ENCODE results near the gene NDUFB3.
"Not testable (repeated sequence)": the region's sequence is repeated elsewhere in the genome, so short reads cannot be mapped to it uniquely, and the experiment has no call there.

NDUFB3 gene

GRCh38 chr2:201071479-201072200 is at the start of gene NDUFB3, which contains the start of gene HYCC2:
TSS of gene NDUFB3 (plus strand) at chr2:201072001. CDS start at chr2:201078883, 6,882 bp downstream.
TSS of gene HYCC2 (minus strand) at chr2:201071671. CDS start at chr2:201024009, 47,662 bp downstream.
- H3K36me3 Mint-ChIP-seq (ENCODE audit: insufficient read depth), result peaks cover 19% of the 10 kb centered on the region
- H3K4me3 Mint-ChIP-seq, result peak within 1 kb of the TSS; percentile 95
- H3K9me3 Mint-ChIP-seq, result no peaks in the 10 kb centered on the region
- H3K4me1 Mint-ChIP-seq, result peaks cover 45% of the 10 kb centered on the region
- H3K27ac Mint-ChIP-seq (ENCODE audit: low read depth), result peak within 1 kb of the TSS; percentile 98
- ATAC-seq (replicated peaks; ENCODE audit: extremely low read depth, poor library complexity, severe bottlenecking), result peak; percentile 97
- DNase-seq (ENCODE audit: low spot score in 2 of 2), result peak; percentile 88 to 94
- H3K27me3 Mint-ChIP-seq, result no peaks in the 10 kb centered on the region

- H3K36me3 Mint-ChIP-seq (ENCODE audit: insufficient read depth), result peaks cover 11% of the 10 kb centered on the region
- H3K27ac Mint-ChIP-seq (ENCODE audit: low read depth), result no peak overlapping the region
- no peak for DNase-seq (ENCODE audit: low spot score in 2 of 2)
- H3K27me3 Mint-ChIP-seq, result no peaks in the 10 kb centered on the region
- H3K4me1 Mint-ChIP-seq, result peaks cover 39% of the 10 kb centered on the region
- no peak overlapping the region for H3K4me3 Mint-ChIP-seq
- no peak for ATAC-seq (replicated peaks; ENCODE audit: extremely low read depth, poor library complexity, severe bottlenecking)
- H3K9me3 Mint-ChIP-seq, result no peaks in the 10 kb centered on the region
Observed at GRCh38 chr2:201024518-201024917, 47.3 kb upstream of the NDUFB3 start.

GRCh38 chr2:201034355-201034754 is 37.4 kb upstream of the NDUFB3 start:
- not testable (repeated sequence) for H3K27ac Mint-ChIP-seq (ENCODE audit: low read depth); DNase-seq (ENCODE audit: low spot score in 2 of 2); ATAC-seq (replicated peaks; ENCODE audit: extremely low read depth, poor library complexity, severe bottlenecking); H3K36me3 Mint-ChIP-seq (ENCODE audit: insufficient read depth); H3K9me3 Mint-ChIP-seq; H3K4me3 Mint-ChIP-seq; H3K4me1 Mint-ChIP-seq; H3K27me3 Mint-ChIP-seq

GRCh38 chr2:201038361-201038760 is 33.4 kb upstream of the NDUFB3 start:
- not testable (repeated sequence) for H3K36me3 Mint-ChIP-seq (ENCODE audit: insufficient read depth); DNase-seq (ENCODE audit: low spot score in 2 of 2); ATAC-seq (replicated peaks; ENCODE audit: extremely low read depth, poor library complexity, severe bottlenecking); H3K4me3 Mint-ChIP-seq; H3K27ac Mint-ChIP-seq (ENCODE audit: low read depth); H3K27me3 Mint-ChIP-seq; H3K9me3 Mint-ChIP-seq; H3K4me1 Mint-ChIP-seq

- Mint-ChIP-seq H3K27me3 (no peaks in the 10 kb centered on the region), H3K36me3 (ENCODE audit: insufficient read depth) (peaks cover 11% of the 10 kb centered on the region), H3K27ac (ENCODE audit: low read depth) (no peak overlapping the region), H3K4me1 (peaks cover 7% of the 10 kb centered on the region), H3K4me3 (no peak overlapping the region), H3K9me3 (no peaks in the 10 kb centered on the region)
- ATAC-seq (replicated peaks; ENCODE audit: extremely low read depth, poor library complexity, severe bottlenecking), result no peak
- no peak for DNase-seq (ENCODE audit: low spot score in 2 of 2)
Observed at GRCh38 chr2:201038855-201039254, 32.9 kb upstream of the NDUFB3 start.

GRCh38 chr2:201040867-201041628 is 30.8 kb upstream of the NDUFB3 start:
- DNase-seq (ENCODE audit: low spot score in 2 of 2), result no peak
- H3K36me3 Mint-ChIP-seq (ENCODE audit: insufficient read depth), result peaks cover 16% of the 10 kb centered on the region
- no peak overlapping the region for H3K27ac Mint-ChIP-seq (ENCODE audit: low read depth)

GRCh38 chr2:201042451-201042850 is 29.4 kb upstream of the NDUFB3 start:
- not testable (repeated sequence) for H3K27me3 Mint-ChIP-seq; DNase-seq (ENCODE audit: low spot score in 2 of 2); ATAC-seq (replicated peaks; ENCODE audit: extremely low read depth, poor library complexity, severe bottlenecking); H3K27ac Mint-ChIP-seq (ENCODE audit: low read depth); H3K9me3 Mint-ChIP-seq; H3K4me3 Mint-ChIP-seq
- Mint-ChIP-seq H3K4me1 (peaks cover 22% of the 10 kb centered on the region), H3K36me3 (ENCODE audit: insufficient read depth) (peaks cover 17% of the 10 kb centered on the region)

More at GRCh38 chr2:201040867-201041628, 30.8 kb upstream of the NDUFB3 start:
- no peak overlapping the region for H3K4me3 Mint-ChIP-seq
- H3K9me3 Mint-ChIP-seq, result no peaks in the 10 kb centered on the region
- no peaks in the 10 kb centered on the region for H3K27me3 Mint-ChIP-seq
- no peak for ATAC-seq (replicated peaks; ENCODE audit: extremely low read depth, poor library complexity, severe bottlenecking)
- peaks cover 11% of the 10 kb centered on the region for H3K4me1 Mint-ChIP-seq

- Mint-ChIP-seq H3K4me1 (peaks cover 22% of the 10 kb centered on the region), H3K36me3 (ENCODE audit: insufficient read depth) (peaks cover 17% of the 10 kb centered on the region)
- not testable (repeated sequence) for DNase-seq (ENCODE audit: low spot score in 2 of 2); H3K4me3 Mint-ChIP-seq; ATAC-seq (replicated peaks; ENCODE audit: extremely low read depth, poor library complexity, severe bottlenecking); H3K27ac Mint-ChIP-seq (ENCODE audit: low read depth); H3K27me3 Mint-ChIP-seq; H3K9me3 Mint-ChIP-seq
Observed at GRCh38 chr2:201043050-201043449, 28.8 kb upstream of the NDUFB3 start.

- H3K9me3 Mint-ChIP-seq, result no peaks in the 10 kb centered on the region
- H3K36me3 Mint-ChIP-seq (ENCODE audit: insufficient read depth), result peaks cover 14% of the 10 kb centered on the region
- no peaks in the 10 kb centered on the region for H3K27me3 Mint-ChIP-seq
- H3K4me1 Mint-ChIP-seq, result peaks cover 20% of the 10 kb centered on the region
- ATAC-seq (replicated peaks; ENCODE audit: extremely low read depth, poor library complexity, severe bottlenecking), result no peak
- H3K27ac Mint-ChIP-seq (ENCODE audit: low read depth), result no peak overlapping the region
- no peak for DNase-seq (ENCODE audit: low spot score in 2 of 2)
- no peak overlapping the region for H3K4me3 Mint-ChIP-seq
Observed at GRCh38 chr2:201046881-201047280, 24.9 kb upstream of the NDUFB3 start.

- DNase-seq (ENCODE audit: low spot score in 2 of 2) (no peak), ATAC-seq (replicated peaks; ENCODE audit: extremely low read depth, poor library complexity, severe bottlenecking) (no peak)
- H3K27me3 Mint-ChIP-seq, result no peaks in the 10 kb centered on the region
- peaks cover 30% of the 10 kb centered on the region for H3K4me1 Mint-ChIP-seq
- no peak overlapping the region for H3K27ac Mint-ChIP-seq (ENCODE audit: low read depth)
- no peaks in the 10 kb centered on the region for H3K9me3 Mint-ChIP-seq
- no peak overlapping the region for H3K4me3 Mint-ChIP-seq
- peaks cover 7% of the 10 kb centered on the region for H3K36me3 Mint-ChIP-seq (ENCODE audit: insufficient read depth)
Observed at GRCh38 chr2:201049455-201049854, 22.3 kb upstream of the NDUFB3 start.

- peak overlapping the region; percentile 12 for H3K27ac Mint-ChIP-seq (ENCODE audit: low read depth)
- ATAC-seq (replicated peaks; ENCODE audit: extremely low read depth, poor library complexity, severe bottlenecking), result no peak
Observed at GRCh38 chr2:201057087-201057521, 14.7 kb upstream of the NDUFB3 start.

GRCh38 chr2:201057715-201058248 is 14.0 kb upstream of the NDUFB3 start:
- Mint-ChIP-seq H3K27ac (ENCODE audit: low read depth) (no peak overlapping the region), H3K4me1 (peaks cover 31% of the 10 kb centered on the region), H3K36me3 (ENCODE audit: insufficient read depth) (peaks cover 7% of the 10 kb centered on the region), H3K9me3 (no peaks in the 10 kb centered on the region), H3K27me3 (no peaks in the 10 kb centered on the region), H3K4me3 (no peak overlapping the region)
- no peak for DNase-seq (ENCODE audit: low spot score in 2 of 2)
- no peak for ATAC-seq (replicated peaks; ENCODE audit: extremely low read depth, poor library complexity, severe bottlenecking)

More at GRCh38 chr2:201057087-201057521, 14.7 kb upstream of the NDUFB3 start:
- no peak for DNase-seq (ENCODE audit: low spot score in 2 of 2)
- no peak overlapping the region for H3K4me3 Mint-ChIP-seq
- no peaks in the 10 kb centered on the region for H3K27me3 Mint-ChIP-seq
- H3K9me3 Mint-ChIP-seq, result no peaks in the 10 kb centered on the region
- peaks cover 7% of the 10 kb centered on the region for H3K36me3 Mint-ChIP-seq (ENCODE audit: insufficient read depth)
- peaks cover 37% of the 10 kb centered on the region for H3K4me1 Mint-ChIP-seq
